ENCODE data around the gene SSUH2. TPM values are rescaled to one million over a fixed set of nuclear protein-coding genes. Genes with fewer than 3 reads are reported as not detected.

SSUH2 gene
- total RNA-seq, 1 experiment from 2014 or later: 0.94 TPM

GRCh38 chr3:8575364-8576104 is 69.1 kb downstream of the SSUH2 start (continued):
- TF ChIP-seq AFF4 (CRISPR knock-in tag; IDR thresholded peaks at IDR 0.05; ENCODE audit: borderline replicate concordance): no peak
- TF ChIP-seq CREM (CRISPR knock-in tag; IDR thresholded peaks at IDR 0.05): no peak
- no peak for TF ChIP-seq TCF7 (CRISPR knock-in tag; IDR thresholded peaks at IDR 0.05; ENCODE audit: low read depth)
- no peak for TF ChIP-seq CDX4 (CRISPR knock-in tag; IDR thresholded peaks at IDR 0.05; ENCODE audit: borderline replicate concordance)

GRCh38 chr3:8574670-8575322 is 69.8 kb downstream of the SSUH2 start:
- ATAC-seq (no peak), DNase-seq (ENCODE audit: low spot score) (no peak)
- H3K4me3 Mint-ChIP-seq: no peak overlapping the region
- POLR2A ChIA-PET: interaction anchor here (0.6 kb wide), 1 partner anchor 409 kb away, joined by 3 read pairs; no protein-coding TSS in a partner anchor
- peaks cover 6% of the 10 kb centered on the region for H3K4me1 Mint-ChIP-seq
- H3K36me3 Mint-ChIP-seq: peaks cover 5% of the 10 kb centered on the region
- H3K27ac Mint-ChIP-seq: no peak overlapping the region
- no peaks in the 10 kb centered on the region for H3K9me3 Mint-ChIP-seq
- H3K27me3 Mint-ChIP-seq (ENCODE audit: low read depth): no peaks in the 10 kb centered on the region
- CTCF ChIA-PET: no interaction called here
- TF ChIP-seq USF1 (CRISPR knock-in tag; IDR thresholded peaks at IDR 0.05) (no peak), MXD4 (CRISPR knock-in tag; IDR thresholded peaks at IDR 0.05; ENCODE audit: borderline replicate concordance) (no peak), MLX (CRISPR knock-in tag; IDR thresholded peaks at IDR 0.05) (no peak), ATF3 (CRISPR knock-in tag; conservative IDR thresholded peaks at IDR 0.05) (no peak), JUN (CRISPR knock-in tag; IDR thresholded peaks at IDR 0.05) (no peak), E2F5 (CRISPR knock-in tag; IDR thresholded peaks at IDR 0.05) (no peak), IRF2 (CRISPR knock-in tag; IDR thresholded peaks at IDR 0.05; ENCODE audit: borderline replicate concordance, low read depth) (no peak), E2F4 (CRISPR knock-in tag; IDR thresholded peaks at IDR 0.05; ENCODE audit: borderline replicate concordance, low read depth) (no peak), TP53 (CRISPR knock-in tag; IDR thresholded peaks at IDR 0.05) (no peak), ATF1 (CRISPR knock-in tag; IDR thresholded peaks at IDR 0.05) (no peak), ZNF281 (CRISPR knock-in tag; IDR thresholded peaks at IDR 0.05) (no peak), SP1 (CRISPR knock-in tag; conservative IDR thresholded peaks at IDR 0.05) (no peak), SMAD4 (CRISPR knock-in tag; IDR thresholded peaks at IDR 0.05) (no peak), PREB (CRISPR knock-in tag; IDR thresholded peaks at IDR 0.05; ENCODE audit: borderline replicate concordance) (no peak)
